ENCODE results near the gene PCNX3. TPM values are rescaled to one million over a fixed set of nuclear protein-coding genes. Genes with fewer than 3 reads are reported as not detected.

PCNX3 gene
- total RNA-seq, 1 donor from 2014 or later: 61.8 TPM

DNA sequence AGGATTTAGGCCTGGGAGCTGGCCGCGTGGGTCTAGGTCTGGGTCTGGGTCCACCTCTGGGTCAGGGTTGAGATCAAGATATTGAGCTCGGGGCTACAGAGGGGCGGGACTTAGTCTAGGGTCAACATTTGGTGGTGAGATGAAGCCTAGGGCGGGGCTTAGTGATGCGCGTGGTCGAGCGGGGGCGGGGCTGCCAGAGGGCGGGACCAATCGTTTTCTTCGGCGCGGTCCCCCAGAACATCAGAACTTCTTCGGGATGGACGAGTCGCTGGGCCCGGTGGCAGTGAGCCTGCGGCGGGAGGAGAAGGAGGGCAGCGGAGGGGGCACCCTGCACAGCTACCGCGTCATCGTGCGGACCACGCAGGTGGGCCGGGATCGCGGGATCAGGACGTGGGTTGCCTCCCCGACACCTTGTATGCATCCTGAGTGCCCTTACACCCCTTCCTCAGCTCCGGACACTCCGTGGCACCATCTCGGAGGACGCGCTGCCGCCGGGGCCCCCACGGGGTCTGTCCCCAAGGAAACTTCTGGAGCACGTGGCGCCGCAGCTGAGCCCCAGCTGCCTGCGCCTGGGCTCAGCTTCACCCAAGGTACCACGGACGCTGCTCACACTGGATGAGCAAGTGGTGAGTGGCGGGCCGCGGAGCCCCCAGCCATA lies 26.6 kb downstream of the PCNX3 start:
- Mint-ChIP-seq H3K27ac (no peak overlapping the region), H3K4me3 (peak overlapping the region; percentile 24), H3K4me1 (peaks cover 35% of the 10 kb centered on the region), H3K27me3 (ENCODE audit: low read depth) (peaks cover 2% of the 10 kb centered on the region), H3K36me3 (peaks cover 5% of the 10 kb centered on the region), H3K9me3 (no peaks in the 10 kb centered on the region)
- TF ChIP-seq, protein P1, sequence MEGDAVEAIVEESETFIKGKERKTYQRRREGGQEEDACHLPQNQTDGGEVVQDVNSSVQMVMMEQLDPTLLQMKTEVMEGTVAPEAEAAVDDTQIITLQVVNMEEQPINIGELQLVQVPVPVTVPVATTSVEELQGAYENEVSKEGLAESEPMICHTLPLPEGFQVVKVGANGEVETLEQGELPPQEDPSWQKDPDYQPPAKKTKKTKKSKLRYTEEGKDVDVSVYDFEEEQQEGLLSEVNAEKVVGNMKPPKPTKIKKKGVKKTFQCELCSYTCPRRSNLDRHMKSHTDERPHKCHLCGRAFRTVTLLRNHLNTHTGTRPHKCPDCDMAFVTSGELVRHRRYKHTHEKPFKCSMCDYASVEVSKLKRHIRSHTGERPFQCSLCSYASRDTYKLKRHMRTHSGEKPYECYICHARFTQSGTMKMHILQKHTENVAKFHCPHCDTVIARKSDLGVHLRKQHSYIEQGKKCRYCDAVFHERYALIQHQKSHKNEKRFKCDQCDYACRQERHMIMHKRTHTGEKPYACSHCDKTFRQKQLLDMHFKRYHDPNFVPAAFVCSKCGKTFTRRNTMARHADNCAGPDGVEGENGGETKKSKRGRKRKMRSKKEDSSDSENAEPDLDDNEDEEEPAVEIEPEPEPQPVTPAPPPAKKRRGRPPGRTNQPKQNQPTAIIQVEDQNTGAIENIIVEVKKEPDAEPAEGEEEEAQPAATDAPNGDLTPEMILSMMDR (IDR thresholded peaks at IDR 0.05; ENCODE audit: unreplicated experiment): no peak
- DNase-seq (ENCODE audit: low spot score in 2 of 2, unreplicated experiment in 2 of 2): no peak

DNA sequence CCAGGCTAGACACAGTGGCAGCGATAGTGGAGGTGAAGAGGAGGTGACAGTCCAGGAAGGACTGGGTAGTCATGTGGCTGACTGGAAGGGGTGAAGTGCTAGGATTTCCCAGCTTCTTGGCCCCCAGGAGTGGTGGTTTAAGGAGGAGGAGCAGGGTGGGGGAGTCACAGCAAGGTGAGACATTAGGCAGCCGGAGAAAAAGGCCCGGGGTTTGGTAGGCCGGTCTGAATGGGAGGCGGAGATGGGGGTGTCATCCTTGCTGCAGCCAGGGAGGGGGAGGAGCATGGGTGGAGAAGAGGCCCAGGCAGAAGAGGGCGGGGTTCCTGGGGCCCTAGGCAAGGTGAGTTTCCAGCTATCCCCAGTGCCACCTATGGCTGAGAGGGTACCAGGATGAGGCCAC lies 28.4 kb downstream of the PCNX3 start:
- TF ChIP-seq, protein P1 (IDR thresholded peaks at IDR 0.05; ENCODE audit: unreplicated experiment): no peak
- no peak for DNase-seq (ENCODE audit: low spot score in 2 of 2, unreplicated experiment in 2 of 2)
- Mint-ChIP-seq H3K27me3 (ENCODE audit: low read depth) (peaks cover 3% of the 10 kb centered on the region), H3K4me1 (peaks cover 31% of the 10 kb centered on the region), H3K36me3 (peaks cover 5% of the 10 kb centered on the region), H3K4me3 (no peak overlapping the region), H3K27ac (peak overlapping the region; percentile 4), H3K9me3 (no peaks in the 10 kb centered on the region)

GRCh38 chr11:65644837-65645236 lies 29.3 kb downstream of the PCNX3 start:
- H3K9me3 Mint-ChIP-seq: no peaks in the 10 kb centered on the region
- H3K36me3 Mint-ChIP-seq: peaks cover 5% of the 10 kb centered on the region
- TF ChIP-seq, protein P1 (IDR thresholded peaks at IDR 0.05; ENCODE audit: unreplicated experiment): no peak
- peaks cover 3% of the 10 kb centered on the region for H3K27me3 Mint-ChIP-seq (ENCODE audit: low read depth)
- no peak overlapping the region for H3K4me3 Mint-ChIP-seq
- peak overlapping the region; percentile 30 for H3K27ac Mint-ChIP-seq
- no peak for DNase-seq (ENCODE audit: low spot score in 2 of 2, unreplicated experiment in 2 of 2)
- peaks cover 30% of the 10 kb centered on the region for H3K4me1 Mint-ChIP-seq

DNA sequence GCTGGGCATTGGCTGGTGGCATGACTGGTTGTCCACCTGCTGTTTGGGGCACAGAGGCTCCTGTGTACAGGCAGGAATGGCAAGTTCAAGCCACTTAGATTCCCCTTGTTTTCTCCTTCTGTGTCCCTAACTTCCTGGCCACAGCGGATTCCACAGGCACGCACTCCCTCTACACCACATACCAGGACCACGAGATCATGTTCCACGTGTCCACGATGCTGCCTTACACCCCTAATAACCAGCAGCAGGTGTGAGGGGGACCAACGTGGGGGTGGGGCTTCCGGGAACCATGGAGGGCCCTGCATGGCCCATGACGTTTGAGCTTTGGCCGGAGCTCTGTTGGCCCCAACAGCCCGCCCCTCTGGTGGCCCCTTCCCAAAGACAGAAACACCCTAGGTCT lies 30.1 kb downstream of the PCNX3 start:
- H3K27me3 Mint-ChIP-seq (ENCODE audit: low read depth): peaks cover 3% of the 10 kb centered on the region
- DNase-seq (ENCODE audit: low spot score in 2 of 2, unreplicated experiment in 2 of 2): no peak
- peaks cover 38% of the 10 kb centered on the region for H3K4me1 Mint-ChIP-seq
- peak overlapping the region; percentile 84 for H3K27ac Mint-ChIP-seq
- no peaks in the 10 kb centered on the region for H3K9me3 Mint-ChIP-seq
- H3K4me3 Mint-ChIP-seq: peak overlapping the region; percentile 10
- TF ChIP-seq, protein P1 (IDR thresholded peaks at IDR 0.05; ENCODE audit: unreplicated experiment): no peak
- H3K36me3 Mint-ChIP-seq: peaks cover 5% of the 10 kb centered on the region

DNA sequence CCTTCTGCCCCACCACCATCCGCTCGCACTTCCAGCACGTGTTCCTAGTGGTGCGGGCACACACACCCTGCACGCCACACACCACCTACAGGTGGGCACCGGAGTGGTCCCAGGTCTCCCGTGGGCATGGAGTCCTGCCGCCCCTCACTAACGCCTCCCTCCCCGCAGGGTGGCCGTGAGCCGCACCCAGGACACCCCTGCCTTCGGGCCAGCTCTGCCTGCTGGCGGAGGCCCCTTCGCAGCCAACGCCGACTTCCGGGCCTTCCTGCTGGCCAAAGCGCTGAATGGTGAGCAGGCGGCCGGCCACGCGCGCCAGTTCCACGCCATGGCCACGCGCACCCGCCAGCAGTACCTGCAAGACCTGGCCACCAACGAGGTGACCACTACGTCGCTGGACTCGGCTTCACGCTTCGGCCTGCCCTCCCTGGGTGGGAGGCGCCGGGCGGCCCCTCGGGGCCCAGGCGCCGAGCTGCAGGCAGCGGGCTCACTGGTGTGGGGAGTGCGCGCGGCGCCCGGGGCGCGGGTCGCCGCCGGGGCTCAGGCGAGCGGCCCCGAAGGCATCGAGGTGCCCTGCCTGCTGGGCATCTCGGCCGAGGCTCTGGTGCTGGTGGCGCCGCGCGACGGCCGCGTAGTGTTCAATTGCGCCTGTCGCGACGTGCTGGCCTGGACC lies 30.8 kb downstream of the PCNX3 start:
- Mint-ChIP-seq H3K27me3 (ENCODE audit: low read depth) (peaks cover 3% of the 10 kb centered on the region), H3K36me3 (peaks cover 5% of the 10 kb centered on the region), H3K4me1 (peaks cover 45% of the 10 kb centered on the region), H3K4me3 (peak overlapping the region; percentile 17), H3K9me3 (no peaks in the 10 kb centered on the region), H3K27ac (no peak overlapping the region)
- TF ChIP-seq, protein P1 (IDR thresholded peaks at IDR 0.05; ENCODE audit: unreplicated experiment): no peak
- no peak for DNase-seq (ENCODE audit: low spot score in 2 of 2, unreplicated experiment in 2 of 2)

All from mesothelial cell of epicardium (in vitro differentiated cells).